RWPE2 (cell line): ENCODE data around the gene SPHK1.

Experiments used
- ATAC-seq: fragments of 200-7000 bp; cut with Tn5 transposase; 3 replicates; pipeline ENCODE4 v1.9.1; 2021; ENCODE audit warnings: low read depth
- DNase-seq: peaks from one replicate; pipeline ENCODE4 v3.0.0-alpha.2; 2020; ENCODE audit warnings: low spot score
- H3K27ac ChIP-seq: fragments of 450-650 bp; 2 replicates; pipeline ENCODE4 v1.5.1; 2017; ENCODE audit warnings: mild to moderate bottlenecking; ENCODE audit not compliant: poor library complexity, severe bottlenecking
- H3K27me3 ChIP-seq: fragments of 250-450 bp; sonication (Bioruptor Pico); 2 replicates; pipeline ENCODE4 v1.5.1; 2021; ENCODE audit warnings: mild to moderate bottlenecking, moderate library complexity; ENCODE audit not compliant: insufficient read depth, poor library complexity, severe bottlenecking
- H3K36me3 ChIP-seq: fragments of 250-450 bp; sonication (Bioruptor Pico); 2 replicates; pipeline ENCODE4 v1.5.1; 2020; ENCODE audit warnings: low read depth, mild to moderate bottlenecking, moderate library complexity
- H3K4me1 ChIP-seq: fragments of 250-450 bp; sonication (Bioruptor Pico); 2 replicates; pipeline ENCODE4 v1.5.1; 2021; ENCODE audit warnings: mild to moderate bottlenecking, moderate library complexity; ENCODE audit not compliant: insufficient read depth, poor library complexity, severe bottlenecking
- H3K4me3 ChIP-seq: fragments of 250-450 bp; sonication (Bioruptor Pico); 2 replicates; pipeline ENCODE4 v1.5.1; 2021; ENCODE audit warnings: mild to moderate bottlenecking, moderate library complexity; ENCODE audit not compliant: severe bottlenecking
- H3K9me3 ChIP-seq: fragments of 250-450 bp; sonication (Bioruptor Pico); 2 replicates; pipeline ENCODE4 v1.5.1; 2021; ENCODE audit warnings: mild to moderate bottlenecking, moderate library complexity; ENCODE audit not compliant: severe bottlenecking
- TF ChIP-seq, protein P1 (sequence below): fragments of 450-650 bp; IDR thresholded peaks from one replicate; pipeline ENCODE4 v1.5.1; 2017; ENCODE audit warnings: mild to moderate bottlenecking, moderate library complexity; ENCODE audit not compliant: poor library complexity, severe bottlenecking

The SPHK1 gene

GRCh38 chr17:76388966-76389888, 4.8 kb downstream of the SPHK1 start:
- peak; percentile 5; the same call in 2 of the 3 replicates for ATAC-seq
- peaks cover 4% of the 10 kb centered on the region for H3K4me1 ChIP-seq
- peak; percentile 60 for DNase-seq
- peaks cover 24% of the 10 kb centered on the region for H3K36me3 ChIP-seq
- no peak overlapping the region for H3K4me3 ChIP-seq
- no peaks in the 10 kb centered on the region for H3K27me3 ChIP-seq
- no peaks in the 10 kb centered on the region for H3K9me3 ChIP-seq
- TF ChIP-seq, protein P1, sequence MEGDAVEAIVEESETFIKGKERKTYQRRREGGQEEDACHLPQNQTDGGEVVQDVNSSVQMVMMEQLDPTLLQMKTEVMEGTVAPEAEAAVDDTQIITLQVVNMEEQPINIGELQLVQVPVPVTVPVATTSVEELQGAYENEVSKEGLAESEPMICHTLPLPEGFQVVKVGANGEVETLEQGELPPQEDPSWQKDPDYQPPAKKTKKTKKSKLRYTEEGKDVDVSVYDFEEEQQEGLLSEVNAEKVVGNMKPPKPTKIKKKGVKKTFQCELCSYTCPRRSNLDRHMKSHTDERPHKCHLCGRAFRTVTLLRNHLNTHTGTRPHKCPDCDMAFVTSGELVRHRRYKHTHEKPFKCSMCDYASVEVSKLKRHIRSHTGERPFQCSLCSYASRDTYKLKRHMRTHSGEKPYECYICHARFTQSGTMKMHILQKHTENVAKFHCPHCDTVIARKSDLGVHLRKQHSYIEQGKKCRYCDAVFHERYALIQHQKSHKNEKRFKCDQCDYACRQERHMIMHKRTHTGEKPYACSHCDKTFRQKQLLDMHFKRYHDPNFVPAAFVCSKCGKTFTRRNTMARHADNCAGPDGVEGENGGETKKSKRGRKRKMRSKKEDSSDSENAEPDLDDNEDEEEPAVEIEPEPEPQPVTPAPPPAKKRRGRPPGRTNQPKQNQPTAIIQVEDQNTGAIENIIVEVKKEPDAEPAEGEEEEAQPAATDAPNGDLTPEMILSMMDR = peak; percentile 17
- no peak overlapping the region for H3K27ac ChIP-seq

- no peaks in the 10 kb centered on the region for H3K27me3 ChIP-seq
- ATAC-seq (no peak), DNase-seq (peak; percentile 61)
- peaks cover 32% of the 10 kb centered on the region for H3K36me3 ChIP-seq
- no peak overlapping the region for H3K4me3 ChIP-seq
- H3K27ac ChIP-seq = no peak overlapping the region
- H3K4me1 ChIP-seq = peaks cover 11% of the 10 kb centered on the region
- TF ChIP-seq, protein P1 = no peak
- H3K9me3 ChIP-seq = no peaks in the 10 kb centered on the region
Measured at GRCh38 chr17:76390003-76390421, 5.6 kb downstream of the SPHK1 start.

GRCh38 chr17:76391200-76391715, 6.8 kb downstream of the SPHK1 start:
- ATAC-seq (no peak), DNase-seq (peak; percentile 69)
- Histone ChIP-seq H3K9me3 (no peaks in the 10 kb centered on the region), H3K27ac (no peak overlapping the region), H3K4me3 (no peak overlapping the region), H3K27me3 (no peaks in the 10 kb centered on the region), H3K36me3 (peaks cover 43% of the 10 kb centered on the region), H3K4me1 (peaks cover 11% of the 10 kb centered on the region)
- TF ChIP-seq, protein P1 = no peak

DNA sequence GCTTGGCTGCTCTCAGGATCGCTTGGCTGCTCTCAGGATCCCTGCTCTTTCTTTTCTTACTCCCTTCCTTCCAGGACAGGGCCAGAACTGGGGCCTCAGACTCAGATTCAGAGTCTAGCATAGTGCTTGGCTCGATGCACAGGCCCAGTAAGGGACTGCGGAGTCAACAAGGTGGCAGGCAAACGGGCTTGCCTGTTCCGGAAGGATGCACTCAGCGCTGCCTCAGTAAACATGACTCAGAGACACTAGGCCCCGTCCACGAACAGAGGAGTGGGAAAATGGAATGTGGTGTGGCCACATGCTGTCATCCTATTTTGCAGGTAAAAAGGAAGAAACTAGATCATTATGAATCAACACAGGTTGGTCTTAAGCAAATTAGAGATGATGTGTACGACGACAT, 9.8 kb downstream of the SPHK1 start:
- H3K27ac ChIP-seq = peak overlapping the region; percentile 50
- H3K9me3 ChIP-seq = no peaks in the 10 kb centered on the region
- H3K36me3 ChIP-seq = peaks cover 55% of the 10 kb centered on the region
- H3K4me3 ChIP-seq = no peak overlapping the region
- TF ChIP-seq, protein P1 = no peak
- peaks cover 11% of the 10 kb centered on the region for H3K4me1 ChIP-seq
- DNase-seq (peak; percentile 76), ATAC-seq (peak; percentile 75)
- H3K27me3 ChIP-seq = no peaks in the 10 kb centered on the region
